HG02759 (cell line): ENCODE data around the gene AKR1E2.

Experiments
- ATAC-seq: cut with Tn5 transposase; IDR thresholded peaks from one replicate; pipeline ENCODE4 v1.9.1; 2021; ENCODE audit warnings: mild to moderate bottlenecking, moderate library complexity; ENCODE audit not compliant: unreplicated experiment

Gene AKR1E2

DNA sequence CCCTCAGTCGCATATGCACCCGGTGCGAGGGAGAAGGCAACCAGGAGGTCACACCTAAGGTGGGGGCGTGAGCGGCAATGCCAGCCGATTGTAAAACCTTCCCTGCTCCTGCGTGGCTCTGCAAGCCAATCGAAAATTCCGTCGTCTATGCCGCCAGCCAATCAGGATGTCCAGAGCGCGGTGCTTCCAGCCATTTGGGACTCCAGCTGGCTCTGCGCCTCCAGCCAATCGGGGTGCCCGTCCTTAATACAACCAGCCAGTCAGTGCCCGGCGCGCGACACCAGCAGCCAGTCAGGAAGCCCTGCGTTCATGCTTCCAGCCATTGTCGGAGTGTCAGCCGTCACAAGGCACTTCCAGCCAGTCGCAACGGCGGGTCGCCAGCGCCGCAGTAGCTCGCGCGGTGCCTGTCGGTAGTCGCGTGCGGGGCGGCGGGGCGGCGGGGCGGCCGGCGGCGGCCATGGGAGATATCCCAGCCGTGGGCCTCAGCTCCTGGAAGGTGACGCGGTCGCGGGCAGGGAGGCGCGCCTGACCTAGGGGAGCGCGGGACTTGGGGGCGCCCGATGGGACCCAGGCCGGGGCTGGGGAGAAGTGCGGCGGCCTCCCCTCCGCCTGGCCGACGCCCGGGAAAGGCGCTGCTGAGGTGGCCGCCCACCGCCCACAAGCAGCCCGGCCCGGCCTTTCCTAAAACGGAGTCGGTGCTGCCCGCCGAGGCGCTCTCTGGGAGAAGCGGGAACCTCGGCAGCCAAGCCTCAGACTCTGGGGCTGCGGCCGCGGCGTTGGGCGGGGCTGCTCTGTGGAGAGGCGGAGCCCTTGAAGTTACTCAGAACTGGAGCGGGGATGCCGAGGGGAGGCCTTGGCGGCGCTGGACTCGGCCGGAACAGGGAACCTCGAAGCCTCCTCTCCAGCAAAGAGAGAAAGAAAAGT lies at the start of gene AKR1E2:
TSS of gene AKR1E2 (plus strand) at position 340 of the 924 bp plus-strand sequence. CDS start at position 458, 118 bp downstream.
- ATAC-seq, result peak; percentile 86

DNA sequence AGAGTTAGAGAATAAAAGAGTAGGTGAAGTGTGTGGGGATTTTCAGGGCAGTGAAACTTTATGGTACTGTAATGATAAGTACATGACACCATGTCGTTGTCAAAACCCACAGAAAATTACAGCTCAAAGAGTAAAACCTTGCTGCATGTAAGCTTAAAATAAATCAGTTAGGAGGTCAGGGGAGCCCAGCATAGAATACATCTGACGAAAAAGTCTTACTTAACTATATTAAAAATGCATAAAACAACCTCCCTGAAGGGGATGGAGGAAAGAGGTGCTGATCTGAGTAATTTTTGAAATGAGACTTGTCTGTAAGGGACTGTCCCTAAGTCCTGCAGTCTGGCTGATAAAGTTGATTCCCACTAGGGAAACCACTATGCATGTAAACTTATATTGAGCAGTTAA lies 49.8 kb upstream of the AKR1E2 start:
- ATAC-seq, result no peak

DNA sequence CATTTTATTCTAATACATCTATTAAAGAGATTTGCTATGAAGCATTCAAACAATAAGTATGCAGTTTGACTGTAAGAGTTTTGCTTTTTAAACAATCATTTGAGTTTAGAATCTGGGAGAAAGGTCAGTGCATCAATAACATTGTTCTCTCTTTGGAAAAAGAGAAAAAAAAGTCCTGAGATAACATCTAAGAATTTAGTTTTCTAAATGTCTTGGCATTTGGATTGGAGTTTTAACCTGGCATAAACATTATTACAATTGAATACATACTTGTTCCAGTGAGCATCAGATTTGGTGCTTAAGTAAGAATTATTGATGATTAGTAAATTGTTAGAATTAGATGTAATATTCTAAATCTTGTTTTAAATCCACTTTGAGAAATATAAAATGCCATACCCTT lies 47.2 kb upstream of the AKR1E2 start:
- ATAC-seq, result no peak

DNA sequence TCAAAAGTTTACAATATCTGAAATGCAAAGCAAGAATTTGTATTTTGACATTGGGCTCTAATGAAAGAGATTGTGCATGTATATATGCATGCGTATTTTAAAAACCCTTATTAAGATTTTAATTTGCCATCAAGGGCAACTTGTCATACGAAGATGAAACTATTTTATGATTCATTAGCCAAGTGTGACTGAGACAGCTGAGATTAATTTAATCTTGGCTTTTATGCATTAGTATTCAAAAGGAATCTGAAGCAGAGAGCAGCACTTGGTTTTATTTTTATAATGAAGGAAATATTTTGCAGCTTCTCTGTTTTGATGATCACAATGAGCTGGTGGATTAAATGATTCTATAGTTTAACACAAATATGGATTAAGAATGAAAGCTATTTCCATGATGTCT lies 45.9 kb upstream of the AKR1E2 start:
- ATAC-seq, result no peak

DNA sequence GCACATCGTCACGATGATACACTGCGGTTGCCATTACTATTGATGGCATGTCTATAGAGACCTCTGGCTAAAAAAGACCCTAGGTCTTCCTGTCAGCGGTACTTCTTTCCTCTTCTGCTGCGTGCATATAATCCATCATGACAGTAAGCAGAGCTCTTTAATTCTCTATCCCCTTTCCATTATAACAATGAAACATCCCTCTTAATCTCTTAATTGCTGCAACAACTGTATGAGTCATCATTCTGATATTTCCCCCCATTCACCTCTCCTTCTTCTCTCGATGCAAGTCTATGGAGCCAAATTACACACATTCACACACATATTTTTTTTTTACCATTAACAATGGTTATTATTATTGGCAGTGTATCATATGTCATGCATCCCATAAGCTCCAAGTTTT lies 45.2 kb upstream of the AKR1E2 start:
- no peak for ATAC-seq

DNA sequence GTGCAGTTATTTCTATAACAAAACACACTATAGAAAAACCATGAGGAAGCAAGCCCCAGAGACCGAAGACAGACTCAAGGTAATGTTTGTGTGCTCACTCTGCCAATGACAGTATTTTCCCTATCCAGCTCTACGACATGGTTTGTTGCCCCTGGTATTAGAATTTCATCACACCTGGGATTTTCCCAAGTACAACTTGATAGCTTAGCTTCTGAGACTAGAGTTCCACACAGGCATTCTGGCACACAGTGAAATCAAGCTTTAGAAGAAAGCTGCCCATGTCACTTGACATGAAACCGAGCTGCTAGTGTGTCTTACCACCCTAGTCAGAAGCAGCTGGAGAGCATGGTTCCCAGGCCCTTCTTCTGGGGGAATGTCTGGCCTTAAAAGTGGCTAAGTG lies 44.1 kb upstream of the AKR1E2 start:
- no peak for ATAC-seq

DNA sequence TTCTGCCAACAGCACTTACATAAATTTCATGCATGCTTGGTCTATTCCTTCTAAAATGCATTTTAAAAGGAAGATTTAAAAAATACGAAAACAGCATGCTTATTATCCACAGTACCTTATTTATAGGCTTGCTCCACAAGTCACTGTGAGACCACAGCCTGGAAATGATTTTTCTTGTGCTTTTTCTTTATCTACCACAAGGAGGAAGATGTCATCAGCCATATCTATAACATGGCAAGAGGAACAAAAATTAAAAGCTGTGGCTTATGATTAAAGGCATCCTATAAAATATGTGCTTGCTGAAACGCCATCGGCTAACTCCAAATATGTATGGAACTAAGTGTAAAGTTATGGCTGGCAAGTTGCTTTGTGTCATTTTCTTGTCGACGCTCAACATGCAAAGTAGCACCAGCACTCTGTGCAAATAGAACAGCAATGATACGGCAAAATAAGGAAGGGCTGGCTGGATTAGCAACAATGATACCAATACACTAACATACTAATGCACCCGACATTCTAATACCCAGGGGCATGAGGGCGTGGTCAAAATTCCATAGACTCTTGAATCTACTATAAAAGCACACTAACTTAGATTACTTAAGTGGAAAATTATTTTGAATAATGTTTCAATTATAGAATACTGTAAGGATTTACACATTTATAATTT lies 41.2 kb upstream of the AKR1E2 start:
- no peak for ATAC-seq

DNA sequence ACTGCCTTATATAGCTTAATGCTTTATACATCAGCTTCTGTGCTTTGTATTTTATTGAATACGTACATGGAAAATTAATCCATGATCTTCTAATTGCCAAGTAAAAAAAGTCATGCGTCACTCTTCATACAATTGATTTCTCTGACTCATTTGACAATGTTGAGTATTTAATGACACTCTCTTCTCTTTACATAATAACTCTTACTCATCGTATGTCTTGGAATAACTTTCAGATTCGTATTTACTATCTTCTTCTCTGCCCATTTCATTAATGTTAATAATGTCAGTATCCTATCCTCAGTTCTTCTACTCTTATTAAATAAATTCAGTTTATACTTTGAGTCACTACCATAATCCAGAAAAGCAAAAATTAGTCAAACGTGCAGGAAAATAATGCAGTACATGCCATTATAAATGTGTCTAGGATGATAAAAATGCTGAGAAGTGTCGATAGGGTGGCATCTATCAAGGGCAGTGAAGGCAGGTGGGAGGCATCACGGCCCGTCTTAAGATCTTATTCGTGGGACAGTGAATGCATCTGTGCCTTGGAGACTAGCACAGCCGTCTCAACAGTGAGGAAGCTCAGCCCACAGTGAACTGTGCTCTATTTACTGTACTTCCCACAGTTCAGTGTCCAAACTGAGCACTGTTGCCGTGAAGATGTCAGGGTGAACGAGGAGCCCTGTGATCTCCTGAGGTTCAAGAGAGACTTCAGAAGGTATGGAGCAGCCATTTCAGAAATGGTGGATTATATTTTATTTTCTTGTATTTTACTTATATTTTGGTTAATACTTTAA lies 39.8 kb upstream of the AKR1E2 start:
- no peak for ATAC-seq

DNA sequence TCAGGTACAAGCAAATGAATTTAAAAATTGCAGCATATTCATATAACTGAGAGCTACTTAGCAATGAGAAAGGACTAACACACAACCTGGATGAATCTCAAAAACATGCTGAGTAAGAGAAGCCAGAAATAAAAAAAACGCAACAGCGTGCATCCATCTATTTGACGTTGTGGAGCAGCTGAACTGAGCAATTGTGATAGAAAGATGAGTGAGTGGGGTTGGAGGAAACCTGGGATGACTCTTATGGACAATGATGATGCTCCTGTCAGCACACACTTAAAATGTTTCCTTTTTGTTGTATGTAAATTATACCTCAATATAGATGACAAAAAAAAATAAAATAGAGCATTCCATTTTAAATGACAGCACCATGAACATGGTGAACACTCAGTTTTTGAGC lies 36.0 kb upstream of the AKR1E2 start:
- no peak for ATAC-seq

DNA sequence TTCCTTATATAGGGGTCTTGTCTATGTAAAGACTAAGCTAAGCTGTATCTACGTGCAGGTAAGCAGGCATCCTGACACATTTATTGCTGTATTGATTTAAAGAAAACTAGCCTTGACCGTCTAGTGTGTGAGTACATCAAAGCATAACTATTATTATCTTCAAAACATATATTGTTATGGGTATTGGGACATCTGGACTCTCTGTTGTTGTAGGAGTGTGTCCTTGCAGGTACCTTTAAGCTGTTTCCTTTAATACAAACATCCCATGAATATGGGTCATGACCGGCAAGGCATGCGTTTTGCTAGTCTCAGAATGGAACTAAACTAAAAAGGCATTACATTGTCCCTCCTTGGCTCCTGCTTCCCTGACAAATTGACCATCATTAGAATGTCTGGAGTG lies 35.1 kb upstream of the AKR1E2 start:
- ATAC-seq, result no peak

DNA sequence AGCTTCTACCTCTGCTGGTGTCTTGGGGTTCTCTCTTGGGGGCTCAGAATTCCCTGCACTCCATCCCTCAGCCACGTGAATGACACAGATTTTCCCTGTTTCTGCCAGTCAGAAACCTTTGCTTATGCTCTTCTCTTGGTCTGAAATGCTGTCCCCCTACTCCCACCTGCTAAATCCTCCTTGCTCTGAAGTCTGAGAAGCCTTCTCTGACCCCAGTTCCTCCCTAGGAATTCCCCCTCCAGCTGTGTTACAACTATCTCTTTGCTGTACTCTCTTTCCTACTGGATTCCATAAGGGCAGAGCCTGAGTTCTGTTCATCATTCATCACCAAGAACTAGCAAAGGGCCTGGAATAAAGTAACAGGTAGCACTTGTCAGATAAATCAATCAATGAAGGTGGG lies 33.6 kb upstream of the AKR1E2 start:
- ATAC-seq, result no peak

DNA sequence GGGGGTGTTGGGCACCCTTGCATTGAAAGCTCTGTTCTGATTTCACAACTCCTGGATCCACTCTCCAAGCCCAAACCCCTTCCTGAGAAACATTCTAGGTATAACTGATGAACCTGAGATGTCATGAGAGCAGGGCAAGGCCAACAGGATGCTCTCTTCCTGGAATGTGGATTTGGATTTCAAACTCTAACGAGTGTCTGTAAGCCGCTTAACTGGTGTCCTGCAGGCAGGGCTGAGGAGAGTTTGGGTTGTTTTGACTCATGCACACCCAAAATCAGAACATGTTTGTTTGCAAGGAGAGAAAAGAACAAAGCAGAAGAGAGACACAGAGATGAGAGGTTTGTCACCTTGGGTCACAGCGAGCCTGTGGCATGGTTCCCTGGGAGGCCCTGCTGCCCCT lies 24.6 kb upstream of the AKR1E2 start:
- ATAC-seq, result no peak

DNA sequence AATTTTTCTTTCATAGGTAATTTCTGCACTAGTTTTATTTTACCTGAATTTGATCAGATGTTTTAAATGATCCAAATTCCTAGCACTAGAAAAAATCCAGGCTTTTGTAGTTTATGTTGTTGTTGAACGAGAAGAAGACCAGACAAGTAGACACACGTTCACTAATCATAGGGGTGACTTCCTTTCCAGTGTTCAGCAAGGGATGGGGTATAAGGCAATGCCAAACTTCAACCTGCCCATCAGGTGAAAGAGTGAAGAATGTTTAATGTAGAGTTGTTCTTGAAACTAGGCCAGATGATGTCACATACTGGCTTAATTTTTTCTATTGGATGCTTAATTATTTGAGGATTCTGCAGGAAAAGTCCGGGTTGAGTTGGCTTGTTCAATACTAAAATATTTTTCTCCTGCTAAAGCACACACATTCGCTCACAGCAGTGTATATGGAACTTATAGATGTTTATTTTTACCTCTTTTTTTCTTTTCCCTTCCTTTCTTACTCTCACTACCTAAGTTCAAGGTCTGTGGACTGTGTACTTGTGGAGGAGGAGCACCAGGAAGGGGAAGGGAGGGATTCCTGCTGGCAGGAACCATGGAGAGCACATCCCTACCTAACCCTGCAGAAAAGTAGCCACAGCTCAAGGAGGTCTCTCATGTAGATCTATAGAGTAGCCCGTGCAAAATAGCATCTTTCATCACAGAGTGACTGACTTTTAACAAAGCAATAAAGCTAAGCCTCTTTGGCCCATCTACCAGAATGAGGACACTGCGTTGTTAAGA lies 23.1 kb upstream of the AKR1E2 start:
- no peak for ATAC-seq

DNA sequence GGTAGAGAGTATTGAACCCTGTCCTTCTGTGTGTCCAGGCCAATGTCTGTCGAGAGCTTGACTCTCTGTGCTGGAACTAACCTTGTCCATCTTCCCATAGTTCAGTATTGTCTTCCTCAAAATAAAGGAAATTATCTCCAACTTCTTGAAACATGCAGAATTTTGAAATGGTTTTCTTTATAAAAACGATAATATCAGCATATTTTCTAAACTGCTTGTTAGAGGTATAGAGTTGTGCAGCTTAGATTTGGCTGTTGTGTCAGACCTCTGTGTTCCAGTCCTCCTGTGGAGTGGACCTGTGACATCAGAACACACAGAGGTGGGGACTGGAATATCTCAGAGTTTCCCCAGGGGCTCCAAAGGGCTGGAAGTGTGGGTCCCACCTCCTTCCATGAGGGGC lies 22.2 kb upstream of the AKR1E2 start:
- ATAC-seq, result no peak

DNA sequence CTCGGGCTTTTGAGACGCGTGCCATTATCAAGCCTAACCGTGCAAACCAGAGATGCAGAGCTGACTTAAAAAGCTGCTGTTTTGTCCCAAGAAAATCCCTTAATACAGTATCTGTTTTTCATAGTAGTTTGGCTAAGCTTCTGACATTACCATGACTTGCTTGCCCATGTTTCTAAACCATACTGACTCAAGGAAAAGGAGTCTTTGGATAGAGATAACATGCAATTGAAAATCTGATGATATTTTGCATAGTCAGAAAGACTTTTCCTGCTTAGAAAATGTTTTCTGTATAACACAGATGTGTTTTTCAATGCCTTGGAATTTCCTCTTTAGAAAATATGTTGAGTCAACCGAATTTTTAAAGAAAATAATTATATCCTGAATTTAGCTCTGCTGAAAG lies 21.5 kb upstream of the AKR1E2 start:
- ATAC-seq, result no peak

DNA sequence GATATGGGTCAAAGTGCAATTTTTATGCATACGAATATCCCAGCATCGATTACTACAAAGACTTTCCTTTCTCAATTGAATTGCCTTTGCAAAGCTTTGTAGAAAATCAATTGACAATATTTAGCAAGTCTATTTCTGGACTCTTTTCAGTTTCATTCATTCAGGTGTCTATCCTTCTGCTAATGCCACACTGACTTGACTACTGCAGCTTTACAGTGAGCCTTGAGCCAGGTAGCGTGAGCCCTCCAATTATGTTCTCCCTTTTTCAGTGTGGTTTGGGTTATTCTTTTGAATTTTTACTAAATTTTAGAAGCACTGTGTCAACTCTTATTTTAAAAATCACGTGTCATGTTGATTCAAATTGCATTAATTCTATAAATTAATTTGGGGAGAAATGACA lies 19.5 kb upstream of the AKR1E2 start:
- no peak for ATAC-seq

DNA sequence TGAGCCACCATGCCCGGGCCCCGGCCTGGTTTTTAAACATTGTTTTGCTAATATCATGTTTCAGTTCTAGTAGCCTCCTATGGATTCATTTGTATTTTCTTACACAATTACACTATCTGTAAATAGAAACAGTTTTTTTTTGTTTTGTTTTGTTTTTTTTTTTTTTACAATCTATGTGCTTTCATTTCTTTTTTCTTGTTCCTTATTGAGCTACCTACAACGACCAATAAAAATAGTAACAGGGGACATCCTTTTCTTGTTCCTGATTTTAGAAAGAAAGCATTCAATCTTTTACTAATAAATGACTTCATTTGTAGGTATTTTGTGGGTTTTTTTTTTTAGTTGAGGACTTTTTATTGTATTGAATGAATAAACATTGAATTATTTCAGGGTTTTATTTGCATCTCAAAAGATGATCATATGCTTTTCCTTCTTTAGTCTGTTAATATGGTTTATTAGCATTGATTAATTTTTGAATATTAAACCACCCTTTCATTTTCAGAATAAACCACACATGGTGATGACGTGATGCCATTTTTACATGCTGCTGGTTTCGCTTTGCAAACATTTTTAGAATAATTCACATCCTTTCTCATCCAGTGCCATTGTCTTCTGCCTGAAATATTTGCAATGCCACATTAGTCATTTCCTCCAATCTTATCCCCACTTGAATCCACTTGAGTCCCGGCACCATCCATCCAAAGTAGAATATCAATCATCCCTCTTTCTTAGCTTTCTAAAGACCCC lies 18.1 kb upstream of the AKR1E2 start:
- ATAC-seq, result peak; percentile 59

DNA sequence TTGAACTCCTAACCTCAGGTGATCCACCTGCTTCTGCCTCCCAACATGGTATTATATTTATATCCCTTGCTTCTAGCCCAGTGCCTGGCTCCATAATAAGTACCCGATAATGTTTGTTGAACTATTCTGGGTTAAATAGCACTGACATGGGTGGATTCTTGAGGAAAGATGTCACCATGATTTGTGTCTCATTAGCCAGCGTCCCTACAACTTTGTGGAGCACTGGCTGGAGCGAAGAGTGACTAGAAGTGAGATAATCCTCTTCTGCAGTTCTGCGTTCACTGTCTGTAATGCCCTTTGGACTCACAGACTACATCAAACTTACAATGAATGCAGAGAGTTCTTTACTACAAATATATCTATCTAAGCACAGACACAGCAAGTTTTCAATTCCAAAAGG lies 16.9 kb upstream of the AKR1E2 start:
- ATAC-seq, result no peak

DNA sequence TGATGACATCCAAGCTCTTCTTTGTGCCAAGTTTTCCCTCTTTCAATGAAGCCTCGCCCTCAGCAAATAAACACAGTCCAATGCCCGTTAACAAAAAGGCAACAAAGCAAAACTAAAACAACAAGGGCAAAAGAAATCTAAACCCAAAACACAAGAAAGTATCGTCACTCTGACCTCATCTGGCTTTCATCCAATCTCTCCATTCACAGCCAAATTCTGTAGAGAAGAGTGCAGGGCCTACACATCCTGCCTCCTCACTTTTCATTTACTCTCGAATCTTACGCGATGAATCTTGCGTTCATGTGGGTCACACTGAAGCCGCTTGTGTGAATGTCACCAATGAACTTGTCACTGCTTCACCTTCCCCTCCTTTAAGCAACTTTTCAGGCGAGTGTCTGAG lies 15.9 kb upstream of the AKR1E2 start:
- no peak for ATAC-seq

DNA sequence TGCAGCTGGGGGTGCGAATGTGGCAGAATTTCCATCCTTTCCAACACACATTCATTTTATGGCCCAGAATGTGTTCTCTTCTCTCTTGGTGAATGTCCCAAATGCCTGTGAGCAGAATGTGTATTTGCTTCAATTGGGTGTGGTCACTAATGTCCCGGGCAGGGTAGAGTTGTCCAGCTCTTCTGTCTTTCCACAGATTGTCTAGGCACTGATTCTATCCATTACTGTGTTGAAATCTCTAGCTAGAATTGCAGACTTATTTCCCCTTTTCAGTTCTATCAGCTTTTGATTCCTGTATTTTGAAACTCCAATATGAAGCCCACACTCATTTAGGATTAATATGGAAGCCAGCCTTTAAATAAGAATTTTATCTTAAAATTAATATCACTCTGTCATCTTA lies 14.0 kb upstream of the AKR1E2 start:
- ATAC-seq, result no peak
